ENCODE measurements around the gene C15orf40.

Gene C15orf40

GRCh38 chr15:82992436-82992998 is 18.9 kb downstream of the C15orf40 start:
- no peak for FAIRE-seq

- FAIRE-seq: no peak
Observed at GRCh38 chr15:82986442-82986780, 25.0 kb downstream of the C15orf40 start.

GRCh38 chr15:82985688-82986441 is 25.6 kb downstream of the C15orf40 start, which contains the start of gene RAMAC:
Gene RAMAC (plus strand): TSS chr15:82986210. CDS start chr15:82989019, 2,809 bp downstream.
- no peak for FAIRE-seq

GRCh38 chr15:82980981-82981380 is 30.5 kb downstream of the C15orf40 start:
- FAIRE-seq: no peak

GRCh38 chr15:82979726-82980125 is 31.7 kb downstream of the C15orf40 start:
- FAIRE-seq: no peak

- FAIRE-seq: no peak
Observed at GRCh38 chr15:82978438-82978837, 33.0 kb downstream of the C15orf40 start.

- FAIRE-seq: no peak
Observed at GRCh38 chr15:82977076-82977475, 34.4 kb downstream of the C15orf40 start.

GRCh38 chr15:82972990-82973389 is 38.4 kb downstream of the C15orf40 start:
- FAIRE-seq: no peak

GRCh38 chr15:82971218-82971984 is 40.0 kb downstream of the C15orf40 start:
- no peak for FAIRE-seq

GRCh38 chr15:82970696-82971095 is 40.7 kb downstream of the C15orf40 start:
- no peak for FAIRE-seq

- FAIRE-seq: no peak
Observed at GRCh38 chr15:82970078-82970686, 41.3 kb downstream of the C15orf40 start.

- FAIRE-seq: no peak
Observed at GRCh38 chr15:82969353-82969752, 42.1 kb downstream of the C15orf40 start.

GRCh38 chr15:82968066-82968465 is 43.4 kb downstream of the C15orf40 start:
- FAIRE-seq: no peak

GRCh38 chr15:82966671-82967071 is 44.8 kb downstream of the C15orf40 start:
- no peak for FAIRE-seq

GRCh38 chr15:82964890-82965289 is 46.5 kb downstream of the C15orf40 start:
- FAIRE-seq: no peak

- FAIRE-seq: no peak
Observed at GRCh38 chr15:82963471-82964341, 47.7 kb downstream of the C15orf40 start.

GRCh38 chr15:82960766-82961165 is 50.7 kb downstream of the C15orf40 start:
- FAIRE-seq: no peak

GRCh38 chr15:82959423-82959822 is 52.0 kb downstream of the C15orf40 start:
- no peak for FAIRE-seq

- no peak for FAIRE-seq
Observed at GRCh38 chr15:82958638-82959037, 52.8 kb downstream of the C15orf40 start.

GRCh38 chr15:82952158-82953081 is 59.0 kb downstream of the C15orf40 start, which contains the start of gene HOMER2:
Gene HOMER2 (minus strand): TSS chr15:82952720. CDS start chr15:82952535, 185 bp downstream.
- no peak for FAIRE-seq

All from colon (tissue), 2 donors.